Measurements from ENCODE around the gene LNX1. TPM values are rescaled to one million over a fixed set of nuclear protein-coding genes. Genes with fewer than 3 reads are reported as not detected.
"Not testable (repeated sequence)": the region's sequence is repeated elsewhere in the genome, so short reads cannot be mapped to it uniquely, and the experiment has no call there.

LNX1 gene
- total and polyA plus RNA-seq, 2 of the 13 experiments (the other 11 are each of a cell fraction or from before 2014, with no cell fraction given): 0.49 TPM

- Histone ChIP-seq H3K4me2 (ENCODE audit: low read depth, low read length) (peak overlapping the region; percentile 34; the same call in 1 of the 2 replicates), H3K9ac (ENCODE audit: insufficient read depth, low read depth, low read length) (no peak overlapping the region), H3K79me2 (ENCODE audit: insufficient read depth, low read length) (no peaks in the 10 kb centered on the region), H3K27me3 (ENCODE audit: control insufficient read depth in 1 of 2, insufficient read depth in 2 of 2, low read length in 2 of 2) (peaks cover 0 to 4% of the 10 kb centered on the region in 2 experiments; a peak in 1 of 5 replicates), H2AFZ (ENCODE audit: low read length) (no peak overlapping the region), H4K20me1 (ENCODE audit: insufficient read depth, low read length) (no peaks in the 10 kb centered on the region), H3K4me3 (replicated peaks in 1 of 3; ENCODE audit: insufficient read depth in 1 of 3, low read depth in 2 of 3, low read length in 3 of 3) (no peak overlapping the region), H3K9me3 (ENCODE audit: low read length) (no peaks in the 10 kb centered on the region), H3K27ac (ENCODE audit: extremely low read length, insufficient read depth, low read length) (no peak overlapping the region), H3K4me1 (ENCODE audit: insufficient read depth, low read length) (peaks cover 11% of the 10 kb centered on the region), H3K36me3 (replicated peaks in 1 of 2; ENCODE audit: control insufficient read depth in 1 of 2, insufficient read depth in 2 of 2, low read length in 2 of 2) (no peaks in the 10 kb centered on the region)
- WGBS (ENCODE audit: low lambda C conversion rate): 65% methylated on average over 8 of the region's 10 CpGs
- FAIRE-seq: no peak
- in situ Hi-C loops (cut with HindIII; ENCODE audit: extremely low pct_ligation_motif_present, low pct_unique_long_range_greater_than_20kb) (loop anchor here (25.0 kb wide), 1 partner anchor 761 kb away; the partner anchor contains the start of gene PDGFRA), intact Hi-C loops (cut with micrococcal nuclease; ENCODE audit: unreplicated experiment) (no loop called here)
- DNase-seq (ENCODE audit: low spot score): no peak
- TF ChIP-seq JUND (CRISPR knock-in tag; IDR thresholded peaks at IDR 0.05) (no peak), YY1 (IDR thresholded peaks at IDR 0.05; ENCODE audit: insufficient read depth, insufficient replicate concordance, low read depth, low read length) (no peak), ATF7 (IDR thresholded peaks at IDR 0.05) (no peak), ATF7 (CRISPR knock-in tag; IDR thresholded peaks at IDR 0.05) (no peak), ZNF10 (CRISPR knock-in tag; IDR thresholded peaks at IDR 0.05; ENCODE audit: borderline replicate concordance, low read depth) (no peak), ZFP36L2 (CRISPR knock-in tag; IDR thresholded peaks at IDR 0.05) (no peak), HDAC2 (CRISPR knock-in tag; IDR thresholded peaks at IDR 0.05) (no peak), ZBTB42 (CRISPR knock-in tag; IDR thresholded peaks at IDR 0.05) (no peak), DNMT3B (CRISPR knock-in tag; conservative IDR thresholded peaks at IDR 0.05) (no peak), ZNF672 (CRISPR knock-in tag; IDR thresholded peaks at IDR 0.05) (no peak), BRCA1 (CRISPR knock-in tag; IDR thresholded peaks at IDR 0.05) (no peak), KMT2B (CRISPR knock-in tag; IDR thresholded peaks at IDR 0.05) (no peak), ZFP1 (CRISPR knock-in tag; IDR thresholded peaks at IDR 0.05) (no peak), ZNF572 (CRISPR knock-in tag; IDR thresholded peaks at IDR 0.05) (no peak), PRMT3 (CRISPR knock-in tag; IDR thresholded peaks at IDR 0.05; ENCODE audit: borderline replicate concordance, low read depth) (no peak), GATA4 (IDR thresholded peaks at IDR 0.05; ENCODE audit: borderline replicate concordance, low read depth) (no peak), ZSCAN25 (CRISPR knock-in tag; IDR thresholded peaks at IDR 0.05) (no peak), ZNF563 (CRISPR knock-in tag; IDR thresholded peaks at IDR 0.05) (no peak), XBP1 (CRISPR knock-in tag; IDR thresholded peaks at IDR 0.05) (no peak)
- ChIA-PET CTCF (ENCODE audit: low intra/inter-chr PET ratio, low total read pairs) (no interaction called here), POLR2A (no interaction called here)
- BruUV-seq (replicated peaks): no TSS peak
- ATAC-seq: peak; percentile 64
Measured at GRCh38 chr4:53476232-53477037, 114.9 kb downstream of the LNX1 start.

GRCh38 chr4:53466576-53466975, 124.7 kb downstream of the LNX1 start:
- H3K27ac ChIP-seq (ENCODE audit: extremely low read length, insufficient read depth, low read length); H3K36me3 ChIP-seq (replicated peaks in 1 of 2; ENCODE audit: control insufficient read depth in 1 of 2, insufficient read depth in 2 of 2, low read length in 2 of 2); H3K4me3 ChIP-seq (replicated peaks in 1 of 3; ENCODE audit: insufficient read depth in 1 of 3, low read depth in 2 of 3, low read length in 3 of 3); H3K4me1 ChIP-seq (ENCODE audit: insufficient read depth, low read length); H3K9ac ChIP-seq (ENCODE audit: insufficient read depth, low read depth, low read length); in situ Hi-C loops (cut with HindIII; ENCODE audit: extremely low pct_ligation_motif_present, low pct_unique_long_range_greater_than_20kb); H2AFZ ChIP-seq (ENCODE audit: low read length); intact Hi-C loops (cut with micrococcal nuclease; ENCODE audit: unreplicated experiment); H3K4me2 ChIP-seq (ENCODE audit: low read depth, low read length); H3K9me3 ChIP-seq (ENCODE audit: low read length); H3K79me2 ChIP-seq (ENCODE audit: insufficient read depth, low read length); BruUV-seq (replicated peaks); DNase-seq (ENCODE audit: low spot score); POLR2A ChIA-PET; CTCF ChIA-PET (ENCODE audit: low intra/inter-chr PET ratio, low total read pairs); FAIRE-seq; H4K20me1 ChIP-seq (ENCODE audit: insufficient read depth, low read length); H3K27me3 ChIP-seq (ENCODE audit: control insufficient read depth in 1 of 2, insufficient read depth in 2 of 2, low read length in 2 of 2); ATAC-seq: not testable (repeated sequence)
- WGBS (ENCODE audit: low lambda C conversion rate): 100% methylated on average over 4 of the region's 6 CpGs

Measured in HepG2 (cell line).